GM18526 (cell line): ENCODE measurements around the gene CEP131.

Experiments
- POLR2A ChIP-seq: IDR thresholded peaks from 3 replicates; pipeline ENCODE4 v1.6.1; 2011; ENCODE audit not compliant: insufficient read length; ENCODE audit errors: extremely low read depth

Gene CEP131

DNA sequence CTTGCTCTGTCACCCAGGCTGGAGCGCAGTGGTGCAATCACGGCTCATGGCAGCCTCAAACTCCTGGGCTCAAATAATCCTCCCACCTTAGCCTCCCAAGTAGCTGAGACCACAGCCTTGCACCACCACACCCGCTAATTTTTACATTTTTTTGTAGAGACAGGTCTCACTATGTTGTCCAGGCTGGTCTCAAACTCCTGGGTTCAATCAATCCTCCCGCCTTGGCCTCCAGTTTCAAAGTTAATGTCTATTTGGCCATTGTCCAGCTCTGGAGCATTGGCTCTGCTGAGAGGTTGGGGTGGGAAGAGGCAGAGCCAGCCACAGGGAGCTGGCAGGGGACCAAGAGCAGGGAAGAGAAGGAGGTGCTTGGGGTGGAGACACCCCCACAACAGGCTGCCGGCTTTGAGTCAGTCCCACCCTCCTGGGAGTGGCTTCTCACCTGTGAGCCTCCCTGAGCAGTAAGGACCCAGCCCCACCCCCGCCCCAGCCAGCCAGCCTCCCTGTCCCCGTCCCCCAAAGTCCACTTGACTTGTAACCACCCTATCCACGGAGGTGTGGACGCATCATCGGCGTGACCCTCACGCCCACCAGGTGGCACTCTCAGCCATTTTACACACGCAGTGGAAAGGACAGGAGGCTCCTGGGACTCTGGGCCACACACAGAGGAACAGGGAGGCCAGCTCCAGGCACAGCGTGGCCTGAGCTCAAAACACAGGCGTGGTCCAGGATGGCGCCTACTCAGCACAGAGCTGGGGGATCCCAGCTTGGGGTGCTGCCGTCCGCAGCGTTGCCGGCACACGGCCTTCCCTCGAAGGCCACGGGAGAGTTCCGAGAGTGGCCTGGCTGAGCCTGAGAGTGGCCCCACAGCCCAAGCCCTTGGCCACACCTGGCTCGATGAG, 80.2 kb downstream of the CEP131 start:
- TF ChIP-seq POLR2A, result no peak

DNA sequence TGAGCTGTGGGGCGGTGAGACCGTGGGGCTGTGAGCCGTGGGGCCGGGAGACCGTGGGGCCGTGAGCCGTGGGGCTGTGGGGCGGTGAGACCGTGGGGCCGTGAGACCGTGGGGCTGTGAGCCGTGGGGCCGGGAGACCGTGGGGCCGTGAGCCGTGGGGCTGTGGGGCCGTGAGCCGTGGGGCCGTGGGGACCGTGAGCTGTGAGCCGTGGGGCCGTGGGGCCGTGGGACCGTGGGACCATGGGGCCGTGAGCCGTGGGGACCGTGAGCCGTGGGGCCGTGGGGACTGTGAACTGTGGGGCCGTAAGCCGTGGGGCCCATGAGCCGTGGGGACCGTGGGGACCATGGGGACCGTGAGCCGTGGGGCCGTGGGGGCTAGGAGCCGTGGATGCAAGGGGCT, 82.1 kb downstream of the CEP131 start:
- no peak for TF ChIP-seq POLR2A

DNA sequence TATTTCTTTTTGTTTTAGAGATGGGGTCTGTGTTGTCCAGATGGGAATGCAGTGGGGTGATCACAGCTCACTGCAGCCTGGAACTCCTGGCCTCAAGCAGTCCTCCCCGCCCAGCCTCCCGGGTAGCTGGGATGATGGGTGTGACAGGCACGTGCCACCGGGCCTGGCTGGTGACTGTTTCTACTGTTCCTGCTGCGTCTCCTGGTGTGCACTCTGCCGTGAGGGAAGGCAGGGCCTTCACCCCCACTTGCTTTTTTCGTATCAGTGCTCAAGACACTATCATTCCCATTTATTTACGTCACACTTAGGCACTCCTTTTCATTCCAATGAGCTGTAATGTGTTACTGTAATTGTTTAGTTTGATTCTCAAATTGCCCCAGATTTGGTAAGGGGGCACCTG, 82.7 kb downstream of the CEP131 start:
- no peak for TF ChIP-seq POLR2A
